Hematopoietic multipotent progenitor cell treated with erythropoietin and hydrocortisone succinate and interleukin-3 and kit ligand, for 17 days (in vitro differentiated cells): ENCODE measurements around the gene ISM1.

Source experiments
- DNase-seq: peaks from one replicate; pipeline ENCODE4 v3.0.0-alpha.2; 2015; ENCODE audit warnings: low spot score

The ISM1 gene

DNA sequence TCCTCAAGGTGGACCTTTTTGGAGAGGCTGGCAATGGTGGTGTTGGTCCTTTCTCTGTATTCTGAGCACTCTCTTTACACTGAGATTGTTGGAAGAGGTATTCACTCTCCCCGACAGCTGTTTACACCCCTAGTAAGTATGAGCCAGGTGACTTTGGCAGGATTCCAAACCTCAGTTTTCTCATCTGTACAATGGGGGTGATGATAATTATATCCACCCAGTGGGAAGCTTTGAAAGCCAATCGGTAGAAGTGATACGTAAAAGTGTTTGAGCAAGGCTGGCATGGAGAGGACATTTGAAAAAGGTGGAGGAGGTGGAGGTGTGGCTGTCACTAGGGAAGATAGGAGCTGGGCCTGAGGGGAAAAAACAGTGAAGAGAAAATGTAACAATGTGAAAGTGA lies 35.5 kb downstream of the ISM1 start:
- no peak for DNase-seq

DNA sequence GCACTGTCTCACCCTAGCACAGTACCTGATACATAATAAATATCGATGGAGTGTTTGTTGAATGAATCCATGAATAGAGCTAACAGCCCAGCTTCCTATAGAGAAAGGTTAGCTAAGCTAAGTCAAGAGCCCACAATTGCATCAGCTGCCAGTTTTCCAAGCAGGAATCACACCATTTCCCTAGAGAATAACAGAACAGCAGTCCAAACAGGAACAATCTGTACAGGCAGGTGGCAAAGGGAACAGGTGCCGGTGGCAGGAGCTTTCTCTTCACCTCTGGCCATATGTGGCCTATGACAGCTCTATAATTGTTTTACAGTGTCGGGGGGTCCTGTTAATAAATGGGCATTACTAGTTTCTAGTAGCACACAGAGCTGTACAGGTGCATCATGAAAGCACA lies 38.8 kb downstream of the ISM1 start:
- DNase-seq, result no peak

DNA sequence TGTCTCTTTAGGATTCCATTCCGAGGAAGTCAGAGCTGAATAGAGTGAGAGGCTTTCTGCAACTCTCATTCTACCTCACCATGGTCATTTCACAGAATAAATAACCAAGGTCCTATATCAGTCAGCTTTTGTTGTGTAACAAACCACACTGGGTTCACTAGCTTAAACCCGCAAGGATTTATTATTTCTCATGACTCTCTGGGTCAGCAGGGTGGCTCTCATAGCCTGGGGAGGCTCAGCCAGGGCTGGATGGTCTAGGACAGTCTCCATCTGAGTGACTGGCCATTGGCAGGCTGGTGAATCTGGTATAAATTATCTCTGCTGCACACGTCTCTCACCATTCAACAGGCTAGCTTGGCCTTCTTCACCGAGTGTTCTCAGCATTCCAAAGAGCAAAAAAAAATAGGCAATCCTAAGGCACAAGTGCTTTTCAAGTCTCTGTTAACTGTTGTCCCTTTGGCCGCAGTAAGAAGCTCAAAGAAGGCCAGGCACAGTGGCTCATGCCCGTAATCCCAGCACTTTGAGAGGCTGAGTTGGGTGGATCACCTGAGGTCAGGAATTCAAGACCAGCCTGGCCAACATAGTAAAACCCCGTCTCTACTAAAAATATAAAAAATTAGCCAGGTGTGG lies 39.7 kb downstream of the ISM1 start:
- DNase-seq, result no peak

DNA sequence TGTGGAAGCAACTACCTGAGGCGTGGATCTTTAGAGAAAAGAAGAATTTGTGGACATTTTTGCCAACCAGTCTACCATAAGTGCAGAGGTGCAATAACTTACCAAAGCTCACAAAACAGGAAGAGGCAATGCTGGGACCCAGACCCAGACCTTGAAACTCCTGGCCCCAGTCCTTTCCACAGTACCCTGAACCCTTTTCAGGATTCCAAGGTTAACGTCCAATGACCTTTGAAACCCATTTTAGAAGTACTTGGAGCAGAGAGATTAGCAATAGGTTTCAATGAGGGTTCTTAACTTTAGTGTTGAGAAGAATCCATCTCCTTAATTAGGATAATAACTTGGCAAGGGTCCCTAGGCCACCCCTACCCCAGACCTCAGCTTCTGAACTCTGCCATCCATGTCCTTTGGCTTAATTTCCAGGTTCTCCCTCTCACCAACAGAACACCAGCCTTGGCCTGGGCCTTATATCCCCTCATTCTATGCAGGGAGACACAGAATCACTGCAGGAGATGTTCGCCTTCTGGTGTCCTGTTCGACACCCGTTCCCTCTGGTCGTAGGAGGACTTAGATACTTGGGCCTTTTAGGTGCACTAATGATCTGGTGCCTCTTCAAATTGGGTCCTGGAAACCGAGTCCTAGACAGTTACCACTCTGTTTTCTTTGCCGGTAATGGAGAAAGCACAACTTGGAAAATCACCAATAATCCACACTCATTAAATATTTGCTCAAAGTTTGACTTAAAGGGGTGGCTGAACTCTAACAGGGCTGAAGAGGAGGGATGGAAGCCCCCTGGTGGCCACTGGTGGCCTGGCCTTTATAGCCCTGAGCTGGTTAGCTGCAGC lies 40.6 kb downstream of the ISM1 start:
- DNase-seq, result no peak

DNA sequence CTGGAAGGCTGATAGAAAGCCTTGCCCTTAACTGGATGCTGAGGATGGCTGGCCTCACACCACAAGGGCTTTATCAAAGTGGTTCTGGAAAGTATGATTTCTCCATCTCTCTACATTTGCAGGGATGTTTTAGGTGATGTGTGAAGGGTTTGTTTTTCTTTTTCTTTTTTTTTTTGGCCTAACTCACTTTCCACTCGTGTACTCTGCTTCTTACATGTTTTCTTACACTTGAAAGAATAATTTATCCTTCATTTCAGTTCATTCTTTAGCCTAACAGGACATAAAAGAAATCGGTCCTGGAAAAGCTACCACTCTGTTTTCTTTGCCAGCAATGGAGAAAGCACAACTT lies 41.2 kb downstream of the ISM1 start:
- no peak for DNase-seq

DNA sequence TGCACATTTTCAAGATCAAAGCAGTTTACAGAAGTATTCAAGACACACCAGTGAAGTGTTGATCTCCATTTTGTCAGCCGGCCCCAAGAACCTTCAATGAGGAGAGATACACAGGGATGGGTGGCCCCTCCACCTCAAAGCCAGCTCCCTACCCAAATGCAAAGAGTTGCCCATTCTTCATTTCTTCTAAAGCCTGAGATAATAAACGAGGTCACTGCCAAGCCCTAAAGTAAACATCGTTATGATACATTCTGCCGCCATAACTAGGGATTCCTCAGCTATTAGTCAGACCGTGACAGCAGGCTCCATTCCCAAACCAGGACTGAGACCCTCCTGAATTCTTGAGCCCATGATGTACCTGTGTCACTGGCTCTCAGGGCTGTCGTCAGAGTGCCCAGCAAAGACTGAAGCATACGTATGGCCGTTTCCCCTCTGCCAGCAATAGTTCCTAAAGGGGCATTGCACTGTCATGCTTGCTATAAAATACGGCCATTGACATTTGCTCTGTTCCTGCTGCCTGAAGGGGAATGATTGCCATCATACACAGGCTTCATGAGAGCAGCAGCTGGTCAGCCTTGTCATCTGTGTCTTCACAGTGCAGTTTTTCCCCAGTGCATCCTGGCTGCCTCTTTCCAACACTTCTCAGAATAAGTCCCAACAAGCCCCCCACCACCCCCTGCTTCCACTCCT lies 41.7 kb downstream of the ISM1 start:
- DNase-seq, result no peak

DNA sequence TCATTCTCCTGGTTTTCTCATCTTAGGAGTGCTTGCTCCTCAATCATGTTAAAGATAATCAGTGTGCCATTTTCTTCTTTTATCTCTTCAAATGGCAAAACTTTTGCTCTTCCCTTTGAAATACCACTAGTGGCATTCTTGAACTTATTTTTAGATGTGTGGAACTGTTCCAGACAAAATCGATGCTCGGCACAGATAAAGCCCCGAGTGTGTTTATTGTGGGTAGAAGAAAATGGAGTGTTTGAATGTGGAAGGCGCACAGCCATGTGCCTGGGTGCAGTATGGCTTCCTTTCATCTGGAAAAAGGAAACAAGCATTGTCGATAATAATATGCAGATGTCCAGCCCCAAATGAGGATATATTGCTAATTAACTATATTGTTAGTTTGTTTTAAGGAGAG lies 42.4 kb downstream of the ISM1 start:
- no peak for DNase-seq

DNA sequence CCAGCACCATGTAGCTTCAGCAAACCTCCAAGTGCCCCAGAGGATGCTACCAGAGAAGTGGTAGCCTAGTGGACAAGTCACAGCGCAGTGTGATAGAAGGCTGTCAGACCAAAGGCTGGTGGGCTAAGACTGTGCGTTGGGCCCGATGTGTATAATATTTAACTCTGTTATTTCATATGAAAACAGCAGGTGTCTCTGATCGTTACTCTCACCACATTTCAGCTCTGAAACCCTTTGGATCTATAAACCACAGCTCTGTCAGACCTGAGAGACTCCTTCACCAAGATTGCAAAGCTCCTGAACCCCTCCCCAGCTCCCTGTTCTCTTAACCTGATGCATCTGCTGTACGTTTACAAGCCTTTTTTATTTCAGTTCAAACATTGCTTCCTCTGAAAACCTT lies 43.8 kb downstream of the ISM1 start:
- DNase-seq, result no peak

DNA sequence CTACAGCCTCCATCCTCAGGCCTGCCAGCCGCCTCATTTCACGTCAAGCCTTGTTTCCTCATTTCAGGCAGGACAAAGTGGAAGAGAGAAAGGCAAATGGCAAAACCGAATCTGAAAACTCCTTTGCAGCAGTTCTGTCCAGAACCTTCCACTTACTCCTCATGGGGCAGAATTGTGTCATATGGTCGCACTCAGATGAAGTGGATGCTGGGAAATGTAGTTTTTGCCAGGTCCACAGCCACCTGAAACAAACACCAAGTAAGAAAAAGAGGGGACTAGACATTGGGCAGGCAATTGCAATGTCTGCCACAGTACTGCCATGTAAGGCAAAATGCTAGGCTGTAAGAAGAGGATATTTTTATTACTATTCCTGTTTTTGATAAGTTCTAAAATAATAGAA lies 44.9 kb downstream of the ISM1 start:
- no peak for DNase-seq

DNA sequence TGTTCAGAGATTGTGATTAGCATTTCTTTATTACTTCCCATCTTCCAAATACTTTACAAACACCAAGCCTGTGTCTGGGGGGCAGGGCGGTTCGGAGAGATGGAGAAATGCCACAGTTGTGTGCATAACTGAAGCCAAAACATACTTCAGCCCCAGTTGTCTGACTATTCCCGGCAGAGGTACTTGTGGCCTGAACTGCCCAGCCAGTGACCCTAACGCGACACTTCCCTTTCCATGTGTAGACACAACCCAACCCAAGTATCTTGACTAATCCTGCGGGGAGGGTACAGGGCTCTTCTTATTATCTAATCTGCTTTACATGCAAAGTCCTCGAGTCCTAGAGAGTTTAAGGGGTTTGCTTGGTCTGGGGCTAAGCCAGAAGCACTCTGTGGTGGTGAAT lies 46.2 kb downstream of the ISM1 start:
- DNase-seq, result no peak

DNA sequence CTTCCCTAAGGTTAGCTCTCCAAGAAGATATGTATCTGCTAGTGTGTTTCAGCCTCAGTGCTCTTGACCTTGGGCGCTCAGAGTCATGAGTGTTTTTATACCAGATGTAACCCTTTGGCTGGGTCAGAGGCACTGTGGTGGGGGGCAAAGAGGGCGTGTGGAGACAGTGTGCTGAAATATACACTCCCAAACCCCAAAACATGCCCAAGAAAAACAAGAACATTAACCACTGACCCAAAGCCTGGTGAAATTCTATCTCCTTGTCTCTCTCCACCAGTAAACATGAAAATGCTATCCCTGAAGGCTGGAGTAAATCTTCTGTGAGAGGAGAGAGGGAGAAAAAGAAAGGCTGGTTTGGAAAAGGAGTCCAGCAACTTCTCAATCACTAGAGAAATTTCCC lies 47.9 kb downstream of the ISM1 start:
- no peak for DNase-seq

DNA sequence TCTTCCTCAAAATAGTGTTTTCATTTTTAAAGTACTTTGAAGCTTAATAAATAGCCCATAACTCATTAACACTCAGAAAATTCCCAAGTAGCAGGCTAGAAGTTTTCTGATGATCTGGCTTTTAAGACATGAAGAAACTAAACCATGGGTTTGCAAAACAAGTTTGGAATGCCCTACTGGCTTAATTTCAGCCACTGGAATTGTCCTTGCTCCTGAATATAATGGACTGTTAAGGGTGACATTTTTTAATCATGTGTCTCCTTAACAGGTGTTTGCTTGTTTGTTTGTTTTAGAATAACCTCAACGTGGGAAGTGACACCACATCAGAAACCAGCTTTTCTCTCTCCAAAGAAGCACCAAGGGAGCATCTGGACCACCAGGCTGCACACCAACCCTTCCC lies 49.1 kb downstream of the ISM1 start:
- DNase-seq, result no peak

DNA sequence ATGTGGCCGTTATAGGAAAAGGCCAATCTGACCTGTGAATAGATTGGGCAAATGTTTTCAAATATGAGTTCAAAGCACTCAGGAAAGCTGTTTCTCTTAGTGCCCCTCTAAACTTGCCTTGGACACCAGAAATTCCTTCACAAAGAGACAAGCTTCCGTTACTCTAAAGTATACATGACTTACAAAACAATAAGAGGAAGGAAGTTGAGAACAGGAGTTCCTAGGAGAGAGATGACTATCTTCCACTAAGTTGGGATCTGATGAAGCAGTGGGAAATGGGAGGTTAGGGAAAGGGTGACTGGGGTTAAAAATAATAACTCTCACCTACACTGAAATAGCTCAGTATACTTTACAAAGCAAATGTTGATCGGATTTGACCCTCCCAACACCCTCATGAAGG lies 50.0 kb downstream of the ISM1 start:
- DNase-seq, result no peak

DNA sequence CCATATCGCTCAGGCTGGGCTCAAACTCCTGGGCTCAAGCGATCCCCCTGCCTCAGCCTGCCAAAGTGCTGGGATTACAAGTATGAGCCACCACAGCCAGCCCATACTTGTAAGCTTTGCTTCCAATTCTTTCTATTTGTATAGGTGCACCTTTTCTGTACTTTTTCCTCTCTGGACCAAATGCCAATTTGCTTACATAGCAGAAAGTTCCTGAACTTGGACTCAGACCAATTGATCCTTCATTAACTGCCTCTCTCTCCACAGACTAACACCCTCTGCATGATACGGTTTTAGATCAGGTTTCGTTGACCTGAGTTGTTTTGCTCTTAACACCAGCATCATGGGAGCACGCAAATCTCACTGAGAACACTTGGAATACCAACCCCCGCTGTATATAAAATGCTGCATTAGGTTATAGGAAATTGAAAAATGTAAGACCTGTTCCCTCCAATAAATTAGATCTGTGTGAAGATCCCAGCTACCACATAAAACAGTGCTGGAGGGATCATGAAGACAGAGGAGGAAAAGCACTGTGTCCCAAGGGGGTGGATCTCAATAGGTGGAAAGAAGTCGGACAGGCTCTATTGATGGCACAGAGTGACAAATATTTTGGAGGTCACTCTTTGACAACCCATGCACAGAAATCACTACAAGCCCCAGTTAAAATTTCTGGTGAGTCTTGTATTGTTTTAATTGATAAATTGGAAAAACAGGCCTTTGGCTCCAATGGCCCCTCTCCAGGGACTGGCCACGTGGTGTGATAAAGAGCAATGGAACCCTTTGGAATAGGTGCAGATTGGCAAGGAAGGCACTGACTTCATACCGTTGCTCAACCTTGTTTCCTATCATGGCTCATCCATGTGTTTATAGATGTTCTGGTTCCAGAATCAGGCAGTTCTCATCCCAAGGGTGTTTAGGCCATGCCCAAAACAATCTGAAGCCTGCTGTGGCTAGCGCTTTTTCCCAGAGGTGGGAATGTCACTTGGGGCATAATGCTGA lies 51.2 kb downstream of the ISM1 start:
- no peak for DNase-seq

DNA sequence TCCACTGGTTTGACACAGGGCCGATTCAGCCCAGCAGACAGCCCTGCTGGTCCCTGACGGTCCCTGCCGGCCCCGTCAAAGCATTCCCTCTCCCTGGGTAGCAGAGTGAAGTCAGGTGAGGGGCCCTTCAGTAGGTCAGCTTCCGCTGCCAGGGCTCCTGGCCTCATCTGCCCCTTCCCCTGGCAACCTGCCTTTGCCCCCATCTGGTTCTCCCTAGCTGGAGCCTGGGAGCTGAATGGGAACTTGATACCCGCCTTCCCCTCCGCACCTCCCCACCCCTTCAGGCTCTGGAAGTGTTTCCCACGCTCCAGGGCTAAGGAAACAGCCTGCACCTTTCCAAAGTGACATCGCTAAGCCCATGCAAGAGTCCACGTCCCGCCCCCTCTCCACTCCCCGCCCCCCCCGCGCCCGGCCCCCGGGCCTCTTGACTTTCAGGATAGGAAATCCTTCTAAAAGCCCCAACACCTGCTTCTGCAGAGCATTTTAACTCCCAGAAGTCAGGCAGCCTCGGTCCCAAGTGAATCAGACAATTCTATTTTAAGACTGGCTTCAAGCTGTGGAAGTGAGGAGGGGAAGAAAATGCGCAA lies 53.3 kb downstream of the ISM1 start:
- no peak for DNase-seq

DNA sequence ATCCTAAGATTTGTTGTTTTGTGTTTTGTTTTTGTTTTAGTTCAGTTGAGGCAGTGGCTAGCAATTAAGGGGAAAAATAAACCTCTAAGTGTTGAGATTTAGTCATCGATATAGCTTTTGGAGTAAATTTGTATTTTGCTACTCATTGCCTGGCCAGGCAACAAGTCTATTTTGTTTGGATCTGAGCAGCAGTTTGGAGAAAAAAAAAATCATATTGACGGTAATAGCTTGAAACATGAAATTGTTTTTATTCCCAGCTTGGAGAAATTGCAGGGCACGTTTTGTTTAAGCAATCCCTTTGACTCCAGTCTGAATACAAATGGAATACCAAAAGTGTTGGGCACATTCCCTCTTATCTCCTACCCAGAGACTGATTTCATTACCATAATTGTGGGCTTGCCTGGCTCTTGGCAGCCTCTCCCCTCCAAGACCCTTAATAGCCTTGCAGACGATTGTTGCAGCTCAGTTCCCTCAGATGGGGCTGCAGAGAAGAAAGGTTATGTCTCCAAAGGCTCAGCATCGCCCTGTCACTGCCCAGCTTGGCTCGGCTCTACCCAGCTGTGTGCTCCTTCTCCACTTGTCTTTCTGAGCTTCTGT lies 56.0 kb downstream of the ISM1 start:
- DNase-seq, result no peak

DNA sequence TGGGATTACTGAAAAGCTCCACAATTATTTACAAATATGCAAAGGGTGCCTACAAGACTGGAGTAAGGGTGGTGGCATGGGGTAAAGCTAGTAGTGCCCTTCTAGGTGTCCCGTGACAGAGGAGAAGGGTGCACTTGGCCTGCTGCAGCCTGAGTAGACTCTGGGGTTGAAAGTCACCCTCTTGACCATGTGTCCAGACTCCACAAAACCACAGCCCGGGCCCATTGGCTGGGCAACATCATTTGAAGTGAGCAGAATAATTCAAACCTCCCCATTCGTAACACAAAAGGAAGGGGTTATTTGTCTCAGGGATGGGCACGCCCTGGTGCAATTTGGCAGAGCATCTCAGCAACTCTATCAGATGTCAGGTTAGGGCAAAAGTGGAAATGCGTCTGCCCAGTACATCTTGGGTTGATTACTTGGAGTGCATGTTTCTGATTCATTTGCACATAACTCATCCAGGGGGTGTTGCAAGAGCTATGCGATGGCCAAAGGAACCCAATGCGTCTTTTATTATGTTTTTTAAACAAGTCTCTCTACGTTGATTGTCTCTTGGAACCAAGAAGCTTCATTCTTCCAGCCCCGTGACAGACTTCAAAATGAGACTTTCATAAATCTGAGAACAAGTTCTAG lies 56.7 kb downstream of the ISM1 start:
- DNase-seq, result no peak

DNA sequence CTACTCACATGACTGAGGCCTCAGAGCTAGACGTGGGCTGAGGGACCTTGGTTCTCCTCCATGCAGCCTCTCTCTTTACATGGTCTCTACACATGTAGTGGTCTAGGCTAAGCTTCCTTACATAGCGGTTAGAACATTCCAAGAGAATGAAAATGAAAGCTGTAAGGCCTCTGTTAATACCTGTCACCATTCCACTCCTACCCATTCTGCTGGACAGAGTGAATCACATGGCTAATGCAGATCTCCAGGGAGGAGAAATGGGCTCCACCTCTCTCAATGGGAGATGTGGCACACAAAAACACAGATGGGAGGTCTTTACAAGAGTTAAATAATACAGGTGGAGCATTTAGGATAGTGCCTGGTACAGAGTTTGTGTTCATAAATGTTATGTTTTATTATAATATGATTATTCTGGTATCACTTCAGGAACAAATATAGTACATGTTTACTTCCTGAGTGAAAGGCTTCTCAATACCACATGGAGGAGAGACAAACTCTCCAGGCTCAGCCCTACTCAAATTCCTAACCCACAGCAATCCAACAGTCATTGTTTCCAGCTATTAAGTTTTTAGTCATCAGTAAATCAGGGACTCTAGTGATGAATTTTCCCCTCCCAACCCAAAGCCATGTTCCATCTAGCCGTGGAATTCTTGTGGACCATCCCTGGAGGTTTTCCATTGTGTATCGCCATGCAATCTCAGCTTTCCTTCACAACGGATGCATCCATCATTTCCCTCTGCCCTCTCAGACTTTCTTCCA lies 57.9 kb downstream of the ISM1 start:
- no peak for DNase-seq

DNA sequence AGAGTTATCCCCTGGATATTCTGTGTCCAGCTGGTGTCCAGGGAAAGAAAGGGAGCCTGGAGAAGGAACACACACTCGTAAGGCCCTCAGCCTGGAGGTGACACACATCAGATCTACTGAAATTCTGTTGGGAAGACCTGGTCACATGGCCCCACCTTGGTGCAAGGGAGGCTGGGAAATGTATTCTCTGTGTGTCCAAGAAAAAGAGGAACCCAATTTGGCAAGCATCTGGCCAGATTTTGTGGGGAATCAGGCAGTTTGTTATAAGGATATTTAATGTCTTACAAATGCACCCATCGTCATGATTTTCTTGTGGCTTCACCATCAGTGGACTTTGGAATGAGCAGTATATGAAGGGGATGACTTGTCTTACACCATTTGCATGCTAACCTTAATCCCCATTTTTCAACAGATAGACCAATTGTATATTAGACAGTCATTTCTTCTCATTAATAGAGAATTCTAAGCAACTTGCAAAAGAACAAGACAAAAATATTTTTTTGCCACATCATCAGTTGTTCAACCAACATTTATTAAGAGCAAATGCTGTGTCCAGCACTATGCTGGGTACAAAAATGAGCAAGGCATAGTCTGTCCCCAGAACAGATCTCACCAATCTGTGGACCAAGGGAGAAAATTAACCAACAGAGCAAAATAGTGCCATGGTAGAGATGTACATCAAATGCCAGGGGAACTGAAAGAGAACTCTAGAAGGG lies 59.7 kb downstream of the ISM1 start:
- no peak for DNase-seq
